ENCODE results near the gene LDHD.

LDHD gene

DNA sequence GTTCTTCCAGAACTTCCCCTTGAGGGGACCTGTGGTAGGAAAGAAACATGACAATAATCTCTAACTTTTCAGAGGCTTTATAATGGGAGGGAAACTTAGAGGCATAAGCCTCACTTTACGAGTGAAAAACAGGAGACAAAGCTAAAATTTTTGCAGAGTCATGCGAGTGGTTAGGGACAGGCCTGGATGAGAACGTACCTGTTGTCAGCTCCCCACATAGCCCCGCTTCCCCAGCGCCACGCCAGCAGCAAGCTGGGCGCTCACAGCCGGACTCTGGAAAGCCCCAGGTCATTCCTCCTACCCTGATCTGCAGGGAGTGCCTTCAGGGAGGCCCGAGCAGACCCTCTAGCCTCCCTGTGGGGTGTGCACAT, 53.6 kb downstream of the LDHD start:
- Histone ChIP-seq H3K27me3 (ENCODE audit: insufficient read depth, insufficient read length) (no peaks in the 10 kb centered on the region), H3K9me3 (ENCODE audit: insufficient read depth, low read length) (peaks cover 4% of the 10 kb centered on the region; the same call in 1 of the 2 replicates), H3K9ac (ENCODE audit: insufficient read length, low read depth) (no peak overlapping the region), H3K4me3 (ENCODE audit: insufficient read length, low read depth) (no peak overlapping the region), H3K4me1 (ENCODE audit: insufficient read depth, insufficient read length) (peaks cover 5% of the 10 kb centered on the region), H3K36me3 (ENCODE audit: insufficient read depth, insufficient read length, low read length) (no peaks in the 10 kb centered on the region)
- no peak for TF ChIP-seq SUZ12 (IDR thresholded peaks at IDR 0.05; ENCODE audit: extremely low read depth, insufficient read depth, insufficient read length)
- no peak for TF ChIP-seq ZNF274 (IDR thresholded peaks at IDR 0.05; ENCODE audit: low read depth, low read length)
- TF ChIP-seq YY1 (IDR thresholded peaks at IDR 0.05; ENCODE audit: insufficient read depth, insufficient read length), result no peak
- DNase-seq (ENCODE audit: low read depth, low spot score), result no peak

GRCh38 chr16:75062135-75062975, 54.2 kb downstream of the LDHD start:
- TF ChIP-seq ZNF274 (IDR thresholded peaks at IDR 0.05; ENCODE audit: low read depth, low read length) (no peak), SUZ12 (IDR thresholded peaks at IDR 0.05; ENCODE audit: extremely low read depth, insufficient read depth, insufficient read length) (no peak), YY1 (IDR thresholded peaks at IDR 0.05; ENCODE audit: insufficient read depth, insufficient read length) (no peak)
- DNase-seq (ENCODE audit: low read depth, low spot score), result no peak
- H3K9ac ChIP-seq (ENCODE audit: insufficient read length, low read depth), result no peak overlapping the region

More at GRCh38 chr16:75062135-75062975, 54.2 kb downstream of the LDHD start:
- Histone ChIP-seq H3K36me3 (ENCODE audit: insufficient read depth, insufficient read length, low read length) (no peaks in the 10 kb centered on the region), H3K9me3 (ENCODE audit: insufficient read depth, low read length) (peaks cover 4% of the 10 kb centered on the region; the same call in 1 of the 2 replicates), H3K4me3 (ENCODE audit: insufficient read length, low read depth) (no peak overlapping the region), H3K27me3 (ENCODE audit: insufficient read depth, insufficient read length) (no peaks in the 10 kb centered on the region), H3K4me1 (ENCODE audit: insufficient read depth, insufficient read length) (peaks cover 5% of the 10 kb centered on the region)

Measured in NT2/D1 (cell line).